ENCODE data around the gene DNAJC25. TPM values are rescaled to one million over a fixed set of nuclear protein-coding genes. Genes with fewer than 3 reads are reported as not detected.

The DNAJC25 gene
- total RNA-seq, 1 experiment from 2014 or later = 6.1 TPM

- BruUV-seq (replicated peaks) = no TSS peak
- ChIA-PET POLR2A (ENCODE audit: low non-redundant PET) (no interaction called here), CTCF (interaction anchor here (0.6 kb wide), 1 partner anchor 1421 kb away, joined by 4 read pairs; no protein-coding TSS in a partner anchor)
- H3K4me3 ChIP-seq (ENCODE audit: low read depth, low read length, poor library complexity, severe bottlenecking) = no peak overlapping the region
- peaks cover 16% of the 10 kb centered on the region for H3K27me3 ChIP-seq (replicated peaks; ENCODE audit: insufficient read depth, low read depth, low read length, poor library complexity)
- no peak overlapping the region for H3K27ac ChIP-seq (ENCODE audit: low read depth, low read length, poor library complexity, severe bottlenecking)
- DNase-seq (ENCODE audit: low spot score) = no peak
- H3K4me1 ChIP-seq (ENCODE audit: insufficient read depth, low read length, poor library complexity, severe bottlenecking) = no peaks in the 10 kb centered on the region
- no peak for TF ChIP-seq CTCF (conservative IDR thresholded peaks at IDR 0.05; ENCODE audit: low read depth, low read length)
- no peak for TF ChIP-seq EZH2 (IDR thresholded peaks at IDR 0.05; ENCODE audit: borderline replicate concordance, low read depth, low read length, poor library complexity, severe bottlenecking)
- H3K36me3 ChIP-seq (ENCODE audit: insufficient read depth, low read length, poor library complexity, severe bottlenecking) = no peaks in the 10 kb centered on the region
- H3K9me3 ChIP-seq (ENCODE audit: low read depth, low read length, poor library complexity, severe bottlenecking) = no peaks in the 10 kb centered on the region
- intact Hi-C loops (cut with micrococcal nuclease; ENCODE audit: unreplicated experiment) = no loop called here
Measured at GRCh38 chr9:111610149-111610548, 21.0 kb upstream of the DNAJC25 start.

- H3K36me3 ChIP-seq (ENCODE audit: insufficient read depth, low read length, poor library complexity, severe bottlenecking) = no peaks in the 10 kb centered on the region
- ChIA-PET CTCF (interaction anchor here (0.6 kb wide), 1 partner anchor 1421 kb away, joined by 4 read pairs; no protein-coding TSS in a partner anchor), POLR2A (ENCODE audit: low non-redundant PET) (no interaction called here)
- H3K27ac ChIP-seq (ENCODE audit: low read depth, low read length, poor library complexity, severe bottlenecking) = no peak overlapping the region
- TF ChIP-seq CTCF (conservative IDR thresholded peaks at IDR 0.05; ENCODE audit: low read depth, low read length) (no peak), EZH2 (IDR thresholded peaks at IDR 0.05; ENCODE audit: borderline replicate concordance, low read depth, low read length, poor library complexity, severe bottlenecking) (no peak)
- intact Hi-C loops (cut with micrococcal nuclease; ENCODE audit: unreplicated experiment) = no loop called here
- no peak overlapping the region for H3K4me3 ChIP-seq (ENCODE audit: low read depth, low read length, poor library complexity, severe bottlenecking)
- H3K9me3 ChIP-seq (ENCODE audit: low read depth, low read length, poor library complexity, severe bottlenecking) = no peaks in the 10 kb centered on the region
- no TSS peak for BruUV-seq (replicated peaks)
- DNase-seq (ENCODE audit: low spot score) = no peak
- no peaks in the 10 kb centered on the region for H3K4me1 ChIP-seq (ENCODE audit: insufficient read depth, low read length, poor library complexity, severe bottlenecking)
- peaks cover 16% of the 10 kb centered on the region for H3K27me3 ChIP-seq (replicated peaks; ENCODE audit: insufficient read depth, low read depth, low read length, poor library complexity)
Measured at GRCh38 chr9:111610845-111611244, 20.3 kb upstream of the DNAJC25 start.

- intact Hi-C loops (cut with micrococcal nuclease; ENCODE audit: unreplicated experiment) = no loop called here
- POLR2A ChIA-PET (ENCODE audit: low non-redundant PET) = no interaction called here
Measured at GRCh38 chr9:111613436-111614040, 17.6 kb upstream of the DNAJC25 start.

More at GRCh38 chr9:111613436-111614040, 17.6 kb upstream of the DNAJC25 start:
- Histone ChIP-seq H3K36me3 (ENCODE audit: insufficient read depth, low read length, poor library complexity, severe bottlenecking) (no peaks in the 10 kb centered on the region), H3K9me3 (ENCODE audit: low read depth, low read length, poor library complexity, severe bottlenecking) (no peaks in the 10 kb centered on the region), H3K27ac (ENCODE audit: low read depth, low read length, poor library complexity, severe bottlenecking) (no peak overlapping the region), H3K4me3 (ENCODE audit: low read depth, low read length, poor library complexity, severe bottlenecking) (no peak overlapping the region), H3K27me3 (replicated peaks; ENCODE audit: insufficient read depth, low read depth, low read length, poor library complexity) (peaks cover 21% of the 10 kb centered on the region), H3K4me1 (ENCODE audit: insufficient read depth, low read length, poor library complexity, severe bottlenecking) (no peaks in the 10 kb centered on the region)
- no TSS peak for BruUV-seq (replicated peaks)
- no peak for DNase-seq (ENCODE audit: low spot score)
- TF ChIP-seq CTCF (conservative IDR thresholded peaks at IDR 0.05; ENCODE audit: low read depth, low read length) (no peak), EZH2 (IDR thresholded peaks at IDR 0.05; ENCODE audit: borderline replicate concordance, low read depth, low read length, poor library complexity, severe bottlenecking) (no peak)
- CTCF ChIA-PET = no interaction called here

Data from A673 (cell line).